WERI-Rb-1 (cell line): ENCODE results near the gene METTL26.

Experiments used
- DNase-seq: peaks from one replicate; pipeline ENCODE4 v3.0.0-alpha.2; 2020
- H3K27ac ChIP-seq: fragments of 250-450 bp; sonication (Bioruptor Pico); 2 replicates; pipeline ENCODE4 v1.5.1; 2020; ENCODE audit warnings: mild to moderate bottlenecking, moderate library complexity
- H3K27me3 ChIP-seq: fragments of 250-450 bp; sonication (Bioruptor Pico); 2 replicates; pipeline ENCODE4 v1.5.1; 2021; ENCODE audit warnings: mild to moderate bottlenecking, low read depth, moderate library complexity; ENCODE audit not compliant: insufficient read depth, severe bottlenecking
- H3K36me3 ChIP-seq: fragments of 250-450 bp; sonication (Bioruptor Pico); 2 replicates; pipeline ENCODE4 v1.5.1; 2020; ENCODE audit warnings: mild to moderate bottlenecking, moderate library complexity
- H3K4me3 ChIP-seq: 2 replicates; pipeline ENCODE4 v1.5.1; 2011; ENCODE audit warnings: low read depth, mild to moderate bottlenecking, control low read depth, low read length
- H3K9me3 ChIP-seq: fragments of 250-450 bp; sonication (Bioruptor Pico); 2 replicates; pipeline ENCODE4 v1.5.1; 2021; ENCODE audit warnings: mild to moderate bottlenecking, moderate library complexity; ENCODE audit not compliant: severe bottlenecking
- TF ChIP-seq, protein P1 (sequence below): IDR thresholded peaks from 2 replicates; pipeline ENCODE4 v1.5.1; 2011; ENCODE audit warnings: low read depth, mild to moderate bottlenecking, control low read depth, inconsistent platforms, low read length

Gene METTL26

GRCh38 chr16:648781-649589 lies 12.9 kb upstream of the METTL26 start, which contains the start of gene WDR90:
Gene WDR90 (plus strand): TSS chr16:649365. CDS start chr16:649417, 52 bp downstream.
- H3K27ac ChIP-seq, result peak within 1 kb of the TSS; percentile 91

GRCh38 chr16:648071-648780 lies 12.1 kb upstream of the METTL26 start:
- Histone ChIP-seq H3K27me3 (no peaks in the 10 kb centered on the region), H3K27ac (peak overlapping the region; percentile 91), H3K36me3 (peaks cover 30% of the 10 kb centered on the region), H3K9me3 (no peaks in the 10 kb centered on the region), H3K4me3 (peak overlapping the region; percentile 58)
- peak; percentile 73 for DNase-seq
- TF ChIP-seq, protein P1, sequence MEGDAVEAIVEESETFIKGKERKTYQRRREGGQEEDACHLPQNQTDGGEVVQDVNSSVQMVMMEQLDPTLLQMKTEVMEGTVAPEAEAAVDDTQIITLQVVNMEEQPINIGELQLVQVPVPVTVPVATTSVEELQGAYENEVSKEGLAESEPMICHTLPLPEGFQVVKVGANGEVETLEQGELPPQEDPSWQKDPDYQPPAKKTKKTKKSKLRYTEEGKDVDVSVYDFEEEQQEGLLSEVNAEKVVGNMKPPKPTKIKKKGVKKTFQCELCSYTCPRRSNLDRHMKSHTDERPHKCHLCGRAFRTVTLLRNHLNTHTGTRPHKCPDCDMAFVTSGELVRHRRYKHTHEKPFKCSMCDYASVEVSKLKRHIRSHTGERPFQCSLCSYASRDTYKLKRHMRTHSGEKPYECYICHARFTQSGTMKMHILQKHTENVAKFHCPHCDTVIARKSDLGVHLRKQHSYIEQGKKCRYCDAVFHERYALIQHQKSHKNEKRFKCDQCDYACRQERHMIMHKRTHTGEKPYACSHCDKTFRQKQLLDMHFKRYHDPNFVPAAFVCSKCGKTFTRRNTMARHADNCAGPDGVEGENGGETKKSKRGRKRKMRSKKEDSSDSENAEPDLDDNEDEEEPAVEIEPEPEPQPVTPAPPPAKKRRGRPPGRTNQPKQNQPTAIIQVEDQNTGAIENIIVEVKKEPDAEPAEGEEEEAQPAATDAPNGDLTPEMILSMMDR, result peak; percentile 86

More at GRCh38 chr16:648781-649589, 12.9 kb upstream of the METTL26 start, which contains the start of gene WDR90:
- Histone ChIP-seq H3K9me3 (no peaks in the 10 kb centered on the region), H3K27me3 (no peaks in the 10 kb centered on the region), H3K4me3 (peak within 1 kb of the TSS; percentile 58), H3K36me3 (peaks cover 37% of the 10 kb centered on the region)
- peak; percentile 93 for DNase-seq
- TF ChIP-seq, protein P1, result no peak

DNA sequence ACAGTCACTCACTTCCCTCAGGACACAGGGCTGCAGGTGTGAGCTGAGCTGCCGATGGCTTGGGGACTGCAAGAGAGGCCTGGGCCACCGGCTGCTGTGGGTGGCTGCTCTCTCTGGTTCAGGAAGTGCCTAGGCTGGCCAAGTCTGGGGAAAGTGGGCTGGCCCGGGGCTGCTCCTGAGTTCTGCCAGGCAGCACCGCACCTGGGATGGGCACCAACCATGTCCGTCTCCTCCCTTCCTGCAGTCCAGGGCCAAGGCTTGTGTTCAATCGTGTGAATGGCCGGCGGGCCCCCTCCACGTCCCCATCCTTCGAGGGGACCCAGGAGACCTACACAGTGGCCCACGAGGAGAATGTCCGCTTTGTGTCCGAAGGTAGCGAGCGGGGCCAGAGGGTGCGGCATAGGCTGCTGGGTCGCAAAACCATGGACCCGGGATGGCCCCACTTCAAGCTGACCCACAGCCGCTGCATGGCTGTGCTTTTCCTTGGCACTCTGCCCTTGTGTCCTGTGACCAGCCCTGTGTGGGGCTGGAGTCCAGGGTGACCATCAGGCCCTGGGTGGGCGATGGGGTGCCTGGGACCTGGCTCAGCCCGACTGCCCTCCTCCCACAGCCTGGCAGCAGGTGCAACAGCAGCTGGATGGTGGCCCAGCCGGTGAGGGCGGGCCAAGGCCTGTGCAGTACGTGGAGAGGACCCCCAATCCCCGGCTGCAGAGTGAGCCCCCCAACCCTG lies 11.2 kb upstream of the METTL26 start:
- no peaks in the 10 kb centered on the region for H3K9me3 ChIP-seq
- no peaks in the 10 kb centered on the region for H3K27me3 ChIP-seq
- peaks cover 21% of the 10 kb centered on the region for H3K36me3 ChIP-seq
- no peak overlapping the region for H3K27ac ChIP-seq
- H3K4me3 ChIP-seq, result no peak overlapping the region
- DNase-seq, result no peak
- TF ChIP-seq, protein P1, result no peak

- Histone ChIP-seq H3K9me3 (no peaks in the 10 kb centered on the region), H3K36me3 (peaks cover 15% of the 10 kb centered on the region)
These were observed 10.6 kb upstream of the METTL26 start for GRCh38 chr16:646679-647172.

More at GRCh38 chr16:646679-647172, 10.6 kb upstream of the METTL26 start:
- no peaks in the 10 kb centered on the region for H3K27me3 ChIP-seq
- TF ChIP-seq, protein P1, result no peak
- no peak overlapping the region for H3K27ac ChIP-seq
- H3K4me3 ChIP-seq, result no peak overlapping the region
- no peak for DNase-seq
